Epithelial cell of proximal tubule (primary cell): ENCODE results near the gene MVB12B. TPM values are rescaled to one million over a fixed set of nuclear protein-coding genes. Genes with fewer than 3 reads are reported as not detected.

Experiments used
- DNase-seq: peaks from one replicate; pipeline ENCODE4 v3.0.0-alpha.2; 2011; ENCODE audit warnings: low read depth
- H3K4me3 ChIP-seq: 2 replicates; pipeline ENCODE4 v1.5.1; 2011; ENCODE audit warnings: low read depth, mild to moderate bottlenecking, low read length
- CTCF ChIP-seq: conservative IDR thresholded peaks from 2 replicates; pipeline ENCODE4 v1.5.1; 2012; ENCODE audit warnings: low read depth, mild to moderate bottlenecking, low read length
- total RNA-seq: library from RNA; depleted of rRNA; stranded (reverse); fragments of >200 nt; gene quantifications from 2 replicates; pipeline ENCODE4 v1.2.3, GENCODE V29; 2015

The MVB12B gene
- total RNA-seq, 1 donor from 2014 or later = 6.1 TPM

- no peak for DNase-seq
- H3K4me3 ChIP-seq = no peak overlapping the region
- TF ChIP-seq CTCF = no peak
These were observed 17.0 kb upstream of the MVB12B start for GRCh38 chr9:126309427-126310189.

GRCh38 chr9:126312584-126313551, 13.8 kb upstream of the MVB12B start:
- no peak overlapping the region for H3K4me3 ChIP-seq
- TF ChIP-seq CTCF = no peak
- DNase-seq = no peak

GRCh38 chr9:126316085-126316655, 10.5 kb upstream of the MVB12B start:
- no peak for TF ChIP-seq CTCF
- no peak overlapping the region for H3K4me3 ChIP-seq
- DNase-seq = no peak

GRCh38 chr9:126317513-126317912, 9.1 kb upstream of the MVB12B start:
- DNase-seq = no peak
- TF ChIP-seq CTCF = peak; percentile 47
- no peak overlapping the region for H3K4me3 ChIP-seq

DNA sequence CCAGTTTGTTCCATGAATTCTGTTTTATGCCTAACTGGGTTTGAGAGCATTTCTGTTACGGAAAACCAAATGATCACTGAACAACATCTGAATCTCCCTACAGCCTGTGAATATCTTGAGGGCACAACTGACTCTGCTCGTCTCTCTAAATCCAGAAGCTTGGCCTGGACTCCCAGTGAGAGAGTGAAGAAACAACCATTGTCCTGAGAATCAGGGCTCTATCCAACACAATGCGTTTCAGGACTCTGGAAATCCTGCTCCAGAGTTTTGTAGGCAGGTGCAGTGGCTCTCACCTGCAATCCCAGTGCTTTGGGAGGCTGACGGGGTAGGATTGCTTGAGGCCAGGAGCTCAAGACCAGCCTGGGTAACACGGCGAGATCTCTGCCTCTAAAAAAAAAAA, 7.8 kb upstream of the MVB12B start:
- no peak for DNase-seq
- no peak overlapping the region for H3K4me3 ChIP-seq
- TF ChIP-seq CTCF = no peak

GRCh38 chr9:126319671-126320070, 7.0 kb upstream of the MVB12B start:
- no peak overlapping the region for H3K4me3 ChIP-seq
- no peak for TF ChIP-seq CTCF
- no peak for DNase-seq
